Astrocyte (in vitro differentiated cells and primary cell): ENCODE results near the gene TSSK6. TPM values are rescaled to one million over a fixed set of nuclear protein-coding genes. Genes with fewer than 3 reads are reported as not detected.
A peak's percentile ranks its signal among the peaks of the same experiment; 100 is the strongest.

Experiments
- DNase-seq: peaks from one replicate; pipeline ENCODE4 v3.0.0-alpha.2; 2010; ENCODE audit warnings: low read depth
- FAIRE-seq: peaks from 2 replicates; lab custom pipeline; 2011; peaks lifted over from hg19 to GRCh38; lab: Jason Lieb, UNC
- H2AFZ ChIP-seq: 2 replicates; pipeline ENCODE4 v1.6.0; 2012; ENCODE audit warnings: low read depth, low read length, inconsistent platforms
- H3K27ac ChIP-seq: 2 replicates; pipeline ENCODE4 v1.5.1; 2011; ENCODE audit warnings: low read depth, low read length, inconsistent platforms
- H3K27me3 ChIP-seq: 2 replicates; pipeline ENCODE4 v1.6.0; 2011; ENCODE audit warnings: low read length, inconsistent platforms; ENCODE audit not compliant: insufficient read depth
- H3K36me3 ChIP-seq: 2 replicates; pipeline ENCODE4 v1.5.1; 2011; ENCODE audit warnings: low read length, inconsistent platforms; ENCODE audit not compliant: insufficient read depth
- H3K4me1 ChIP-seq: 2 replicates; pipeline ENCODE4 v1.5.1; 2011; ENCODE audit warnings: low read length, inconsistent platforms; ENCODE audit not compliant: insufficient read depth
- H3K4me2 ChIP-seq: 2 replicates; pipeline ENCODE4 v1.6.0; 2012; ENCODE audit warnings: low read length, inconsistent platforms
- H3K4me3 ChIP-seq: 2 replicates; pipeline ENCODE4 v1.5.1; 2011; ENCODE audit warnings: low read depth, mild to moderate bottlenecking, low read length, inconsistent platforms; ENCODE audit not compliant: insufficient read depth
- H3K79me2 ChIP-seq: 2 replicates; pipeline ENCODE4 v1.6.0; 2012; ENCODE audit warnings: mild to moderate bottlenecking, low read length, inconsistent platforms; ENCODE audit not compliant: insufficient read depth
- H3K9ac ChIP-seq: 2 replicates; pipeline ENCODE4 v1.6.0; 2012; ENCODE audit warnings: mild to moderate bottlenecking, low read length, inconsistent platforms
- H3K9me3 ChIP-seq: 2 replicates; pipeline ENCODE4 v1.5.1; 2012; ENCODE audit warnings: low read depth, mild to moderate bottlenecking, low read length, inconsistent platforms; ENCODE audit not compliant: insufficient read depth
- H4K20me1 ChIP-seq: 2 replicates; pipeline ENCODE4 v1.6.0; 2012; ENCODE audit warnings: low read length, inconsistent platforms; ENCODE audit not compliant: insufficient read depth
- H3K27ac Mint-ChIP-seq: one replicate; pipeline ENCODE4 v1.8.0; 2021; ENCODE audit warnings: mild to moderate bottlenecking, mixed read lengths; ENCODE audit not compliant: unreplicated experiment
- H3K27me3 Mint-ChIP-seq: one replicate; pipeline ENCODE4 v1.8.0; 2021; ENCODE audit warnings: low read depth, mixed read lengths; ENCODE audit not compliant: unreplicated experiment
- H3K36me3 Mint-ChIP-seq: one replicate; pipeline ENCODE4 v1.8.0; 2021; ENCODE audit warnings: low read depth, mixed read lengths; ENCODE audit not compliant: unreplicated experiment
- H3K4me1 Mint-ChIP-seq: one replicate; pipeline ENCODE4 v1.8.0; 2021; ENCODE audit warnings: low read depth, mixed read lengths; ENCODE audit not compliant: unreplicated experiment
- H3K4me3 Mint-ChIP-seq: one replicate; pipeline ENCODE4 v1.8.0; 2021; ENCODE audit warnings: mild to moderate bottlenecking, moderate library complexity, mixed read lengths; ENCODE audit not compliant: unreplicated experiment
- H3K9me3 Mint-ChIP-seq: one replicate; pipeline ENCODE4 v1.8.0; 2021; ENCODE audit warnings: mild to moderate bottlenecking, mixed read lengths; ENCODE audit not compliant: unreplicated experiment
- CTCF ChIP-seq: IDR thresholded peaks from 2 replicates; pipeline ENCODE4 v1.5.1; 2011; ENCODE audit warnings: low read depth, mild to moderate bottlenecking, inconsistent platforms, low read length, moderate library complexity; ENCODE audit not compliant: insufficient read depth
- EZH2 ChIP-seq: IDR thresholded peaks from 2 replicates; pipeline ENCODE4 v1.6.1; 2012; ENCODE audit warnings: mild to moderate bottlenecking, low read length, inconsistent platforms; ENCODE audit not compliant: insufficient read depth
- total RNA-seq: library from RNA; stranded (reverse); gene quantifications from 2 replicates; pipeline ENCODE4 v1.2.1, GENCODE V29; 2021

Gene TSSK6
- total RNA-seq, 1 donor from 2014 or later = 1.8 TPM

GRCh38 chr19:19540715-19541515, 25.6 kb upstream of the TSSK6 start:
- no peaks in the 10 kb centered on the region for H4K20me1 ChIP-seq
- Mint-ChIP-seq H3K4me3 (peak overlapping the region; percentile 34), H3K9me3 (peaks cover 2% of the 10 kb centered on the region), H3K36me3 (peaks cover 5% of the 10 kb centered on the region), H3K4me1 (peaks cover 7% of the 10 kb centered on the region), H3K27ac (no peak overlapping the region), H3K27me3 (peaks cover 11% of the 10 kb centered on the region)
- no peaks in the 10 kb centered on the region for H3K36me3 ChIP-seq
- no peak overlapping the region for H3K9ac ChIP-seq
- FAIRE-seq (no peak), DNase-seq (no peak)
- peaks cover 4% of the 10 kb centered on the region for H3K4me1 ChIP-seq
- H3K9me3 ChIP-seq = no peaks in the 10 kb centered on the region
- TF ChIP-seq EZH2 (no peak), CTCF (no peak)
- H3K4me2 ChIP-seq = peak overlapping the region; percentile 62
- H3K27ac ChIP-seq = no peak overlapping the region
- peak overlapping the region; percentile 26 for H2AFZ ChIP-seq
- H3K27me3 ChIP-seq = peaks cover 22% of the 10 kb centered on the region
- H3K4me3 ChIP-seq = no peak overlapping the region
- H3K79me2 ChIP-seq = no peaks in the 10 kb centered on the region

- Mint-ChIP-seq H3K9me3 (peaks cover 2% of the 10 kb centered on the region), H3K27ac (no peak overlapping the region), H3K4me3 (no peak overlapping the region), H3K27me3 (peaks cover 11% of the 10 kb centered on the region), H3K4me1 (peaks cover 7% of the 10 kb centered on the region), H3K36me3 (peaks cover 5% of the 10 kb centered on the region)
- no peak overlapping the region for H3K9ac ChIP-seq
- H3K27ac ChIP-seq = no peak overlapping the region
- no peaks in the 10 kb centered on the region for H3K79me2 ChIP-seq
- H3K4me3 ChIP-seq = no peak overlapping the region
- peaks cover 4% of the 10 kb centered on the region for H3K4me1 ChIP-seq
- H2AFZ ChIP-seq = peak overlapping the region; percentile 56
- H3K27me3 ChIP-seq = peaks cover 22% of the 10 kb centered on the region
- peak overlapping the region; percentile 62 for H3K4me2 ChIP-seq
- H3K36me3 ChIP-seq = no peaks in the 10 kb centered on the region
- TF ChIP-seq EZH2 (no peak), CTCF (no peak)
- FAIRE-seq (no peak), DNase-seq (peak; percentile 35)
- H3K9me3 ChIP-seq = no peaks in the 10 kb centered on the region
- no peaks in the 10 kb centered on the region for H4K20me1 ChIP-seq
Observed at GRCh38 chr19:19540064-19540714, 24.8 kb upstream of the TSSK6 start.
